ENCODE data around the gene MLC1.

MLC1 gene

GRCh38 chr22:50068096-50068495 lies 17.1 kb downstream of the MLC1 start:
- H3K9ac ChIP-seq (ENCODE audit: low read depth in 1 of 2, low read length in 2 of 2), result no peak overlapping the region

GRCh38 chr22:50067244-50067643 lies 18.0 kb downstream of the MLC1 start:
- no peaks in the 10 kb centered on the region for H3K36me3 ChIP-seq (ENCODE audit: control insufficient read depth in 2 of 2, insufficient read depth in 2 of 2, low read length in 2 of 2)
- no peak overlapping the region for H3K9ac ChIP-seq (ENCODE audit: low read depth in 1 of 2, low read length in 2 of 2)
- H3K9me3 ChIP-seq (ENCODE audit: control insufficient read depth in 2 of 2, low read length in 2 of 2), result no peaks in the 10 kb centered on the region
- H3K27me3 ChIP-seq (ENCODE audit: control insufficient read depth in 2 of 2, insufficient read depth in 2 of 2, low read length in 2 of 2), result no peaks in the 10 kb centered on the region
- no peaks in the 10 kb centered on the region for H3K4me1 ChIP-seq (ENCODE audit: control insufficient read depth in 2 of 2, insufficient read depth in 2 of 2, low read length in 2 of 2)
- no peak overlapping the region for H3K4me3 ChIP-seq (ENCODE audit: low read length in 2 of 2)
- no peak overlapping the region for H3K27ac ChIP-seq (ENCODE audit: low read depth in 2 of 2, low read length in 2 of 2)

More at GRCh38 chr22:50068096-50068495, 17.1 kb downstream of the MLC1 start:
- no peak overlapping the region for H3K4me3 ChIP-seq (ENCODE audit: low read length in 2 of 2)
- H3K4me1 ChIP-seq (ENCODE audit: control insufficient read depth in 2 of 2, insufficient read depth in 2 of 2, low read length in 2 of 2), result no peaks in the 10 kb centered on the region
- H3K36me3 ChIP-seq (ENCODE audit: control insufficient read depth in 2 of 2, insufficient read depth in 2 of 2, low read length in 2 of 2), result no peaks in the 10 kb centered on the region
- H3K9me3 ChIP-seq (ENCODE audit: control insufficient read depth in 2 of 2, low read length in 2 of 2), result no peaks in the 10 kb centered on the region
- H3K27me3 ChIP-seq (ENCODE audit: control insufficient read depth in 2 of 2, insufficient read depth in 2 of 2, low read length in 2 of 2), result no peaks in the 10 kb centered on the region
- no peak overlapping the region for H3K27ac ChIP-seq (ENCODE audit: low read depth in 2 of 2, low read length in 2 of 2)

GRCh38 chr22:50064453-50064852 lies 20.8 kb downstream of the MLC1 start:
- H3K4me3 ChIP-seq (ENCODE audit: low read length in 2 of 2), result no peak overlapping the region
- H3K27me3 ChIP-seq (ENCODE audit: control insufficient read depth in 2 of 2, insufficient read depth in 2 of 2, low read length in 2 of 2), result peaks cover 3 to 8% of the 10 kb centered on the region in 2 donors
- no peak overlapping the region for H3K27ac ChIP-seq (ENCODE audit: low read depth in 2 of 2, low read length in 2 of 2)
- no peaks in the 10 kb centered on the region for H3K4me1 ChIP-seq (ENCODE audit: control insufficient read depth in 2 of 2, insufficient read depth in 2 of 2, low read length in 2 of 2)
- H3K9ac ChIP-seq (ENCODE audit: low read depth in 1 of 2, low read length in 2 of 2), result no peak overlapping the region
- no peaks in the 10 kb centered on the region for H3K36me3 ChIP-seq (ENCODE audit: control insufficient read depth in 2 of 2, insufficient read depth in 2 of 2, low read length in 2 of 2)
- H3K9me3 ChIP-seq (ENCODE audit: control insufficient read depth in 2 of 2, low read length in 2 of 2), result no peaks in the 10 kb centered on the region

- Histone ChIP-seq H3K9me3 (ENCODE audit: control insufficient read depth in 2 of 2, low read length in 2 of 2) (no peaks in the 10 kb centered on the region), H3K9ac (ENCODE audit: low read depth in 1 of 2, low read length in 2 of 2) (no peak overlapping the region), H3K36me3 (ENCODE audit: control insufficient read depth in 2 of 2, insufficient read depth in 2 of 2, low read length in 2 of 2) (no peaks in the 10 kb centered on the region), H3K4me1 (ENCODE audit: control insufficient read depth in 2 of 2, insufficient read depth in 2 of 2, low read length in 2 of 2) (no peaks in the 10 kb centered on the region), H3K27ac (ENCODE audit: low read depth in 2 of 2, low read length in 2 of 2) (no peak overlapping the region), H3K27me3 (ENCODE audit: control insufficient read depth in 2 of 2, insufficient read depth in 2 of 2, low read length in 2 of 2) (peaks cover 3 to 8% of the 10 kb centered on the region in 2 donors), H3K4me3 (ENCODE audit: low read length in 2 of 2) (no peak overlapping the region)
These were observed 21.4 kb downstream of the MLC1 start for GRCh38 chr22:50063589-50064393.

- H3K27ac ChIP-seq (ENCODE audit: low read depth in 2 of 2, low read length in 2 of 2), result no peak overlapping the region
- no peaks in the 10 kb centered on the region for H3K4me1 ChIP-seq (ENCODE audit: control insufficient read depth in 2 of 2, insufficient read depth in 2 of 2, low read length in 2 of 2)
- H3K9me3 ChIP-seq (ENCODE audit: control insufficient read depth in 2 of 2, low read length in 2 of 2), result no peaks in the 10 kb centered on the region
- no peaks in the 10 kb centered on the region for H3K36me3 ChIP-seq (ENCODE audit: control insufficient read depth in 2 of 2, insufficient read depth in 2 of 2, low read length in 2 of 2)
- H3K27me3 ChIP-seq (ENCODE audit: control insufficient read depth in 2 of 2, insufficient read depth in 2 of 2, low read length in 2 of 2), result peaks cover 5 to 8% of the 10 kb centered on the region in 2 donors
- no peak overlapping the region for H3K9ac ChIP-seq (ENCODE audit: low read depth in 1 of 2, low read length in 2 of 2)
- no peak overlapping the region for H3K4me3 ChIP-seq (ENCODE audit: low read length in 2 of 2)
These were observed 22.6 kb downstream of the MLC1 start for GRCh38 chr22:50062509-50063135.

GRCh38 chr22:50061824-50062355 lies 23.3 kb downstream of the MLC1 start:
- Histone ChIP-seq H3K27me3 (ENCODE audit: control insufficient read depth in 2 of 2, insufficient read depth in 2 of 2, low read length in 2 of 2) (peaks cover 6 to 8% of the 10 kb centered on the region in 2 donors), H3K9ac (ENCODE audit: low read depth in 1 of 2, low read length in 2 of 2) (no peak overlapping the region), H3K4me1 (ENCODE audit: control insufficient read depth in 2 of 2, insufficient read depth in 2 of 2, low read length in 2 of 2) (no peaks in the 10 kb centered on the region), H3K36me3 (ENCODE audit: control insufficient read depth in 2 of 2, insufficient read depth in 2 of 2, low read length in 2 of 2) (no peaks in the 10 kb centered on the region), H3K4me3 (ENCODE audit: low read length in 2 of 2) (no peak overlapping the region), H3K27ac (ENCODE audit: low read depth in 2 of 2, low read length in 2 of 2) (no peak overlapping the region), H3K9me3 (ENCODE audit: control insufficient read depth in 2 of 2, low read length in 2 of 2) (no peaks in the 10 kb centered on the region)

GRCh38 chr22:50061141-50061823 lies 23.9 kb downstream of the MLC1 start:
- H3K9ac ChIP-seq (ENCODE audit: low read depth in 1 of 2, low read length in 2 of 2), result no peak overlapping the region
- H3K27me3 ChIP-seq (ENCODE audit: control insufficient read depth in 2 of 2, insufficient read depth in 2 of 2, low read length in 2 of 2), result peaks cover 6 to 8% of the 10 kb centered on the region in 2 donors
- H3K36me3 ChIP-seq (ENCODE audit: control insufficient read depth in 2 of 2, insufficient read depth in 2 of 2, low read length in 2 of 2), result no peaks in the 10 kb centered on the region
- no peaks in the 10 kb centered on the region for H3K4me1 ChIP-seq (ENCODE audit: control insufficient read depth in 2 of 2, insufficient read depth in 2 of 2, low read length in 2 of 2)
- H3K27ac ChIP-seq (ENCODE audit: low read depth in 2 of 2, low read length in 2 of 2), result no peak overlapping the region
- no peaks in the 10 kb centered on the region for H3K9me3 ChIP-seq (ENCODE audit: control insufficient read depth in 2 of 2, low read length in 2 of 2)
- H3K4me3 ChIP-seq (ENCODE audit: low read length in 2 of 2), result no peak overlapping the region

- no peaks in the 10 kb centered on the region for H3K4me1 ChIP-seq (ENCODE audit: control insufficient read depth in 2 of 2, insufficient read depth in 2 of 2, low read length in 2 of 2)
- H3K27ac ChIP-seq (ENCODE audit: low read depth in 2 of 2, low read length in 2 of 2), result no peak overlapping the region
- no peak overlapping the region for H3K9ac ChIP-seq (ENCODE audit: low read depth in 1 of 2, low read length in 2 of 2)
- no peak overlapping the region for H3K4me3 ChIP-seq (ENCODE audit: low read length in 2 of 2)
- H3K9me3 ChIP-seq (ENCODE audit: control insufficient read depth in 2 of 2, low read length in 2 of 2), result no peaks in the 10 kb centered on the region
- H3K27me3 ChIP-seq (ENCODE audit: control insufficient read depth in 2 of 2, insufficient read depth in 2 of 2, low read length in 2 of 2), result peaks cover 6 to 8% of the 10 kb centered on the region in 2 donors
- H3K36me3 ChIP-seq (ENCODE audit: control insufficient read depth in 2 of 2, insufficient read depth in 2 of 2, low read length in 2 of 2), result no peaks in the 10 kb centered on the region
These were observed 24.6 kb downstream of the MLC1 start for GRCh38 chr22:50060441-50061140.

GRCh38 chr22:50059881-50060262 lies 25.4 kb downstream of the MLC1 start:
- no peaks in the 10 kb centered on the region for H3K36me3 ChIP-seq (ENCODE audit: control insufficient read depth in 2 of 2, insufficient read depth in 2 of 2, low read length in 2 of 2)
- no peak overlapping the region for H3K9ac ChIP-seq (ENCODE audit: low read depth in 1 of 2, low read length in 2 of 2)
- no peaks in the 10 kb centered on the region for H3K4me1 ChIP-seq (ENCODE audit: control insufficient read depth in 2 of 2, insufficient read depth in 2 of 2, low read length in 2 of 2)
- H3K27ac ChIP-seq (ENCODE audit: low read depth in 2 of 2, low read length in 2 of 2), result no peak overlapping the region
- peaks cover 6 to 8% of the 10 kb centered on the region in 2 donors for H3K27me3 ChIP-seq (ENCODE audit: control insufficient read depth in 2 of 2, insufficient read depth in 2 of 2, low read length in 2 of 2)
- H3K4me3 ChIP-seq (ENCODE audit: low read length in 2 of 2), result no peak overlapping the region
- H3K9me3 ChIP-seq (ENCODE audit: control insufficient read depth in 2 of 2, low read length in 2 of 2), result no peaks in the 10 kb centered on the region
